Measurements from ENCODE around the gene SERBP1.
A peak's percentile ranks its signal among the peaks of the same experiment; 100 is the strongest.

The SERBP1 gene

GRCh38 chr1:67407498-67407897 lies 22.7 kb downstream of the SERBP1 start:
- no peak for DNase-seq (ENCODE audit: low read depth in 2 of 2)

DNA sequence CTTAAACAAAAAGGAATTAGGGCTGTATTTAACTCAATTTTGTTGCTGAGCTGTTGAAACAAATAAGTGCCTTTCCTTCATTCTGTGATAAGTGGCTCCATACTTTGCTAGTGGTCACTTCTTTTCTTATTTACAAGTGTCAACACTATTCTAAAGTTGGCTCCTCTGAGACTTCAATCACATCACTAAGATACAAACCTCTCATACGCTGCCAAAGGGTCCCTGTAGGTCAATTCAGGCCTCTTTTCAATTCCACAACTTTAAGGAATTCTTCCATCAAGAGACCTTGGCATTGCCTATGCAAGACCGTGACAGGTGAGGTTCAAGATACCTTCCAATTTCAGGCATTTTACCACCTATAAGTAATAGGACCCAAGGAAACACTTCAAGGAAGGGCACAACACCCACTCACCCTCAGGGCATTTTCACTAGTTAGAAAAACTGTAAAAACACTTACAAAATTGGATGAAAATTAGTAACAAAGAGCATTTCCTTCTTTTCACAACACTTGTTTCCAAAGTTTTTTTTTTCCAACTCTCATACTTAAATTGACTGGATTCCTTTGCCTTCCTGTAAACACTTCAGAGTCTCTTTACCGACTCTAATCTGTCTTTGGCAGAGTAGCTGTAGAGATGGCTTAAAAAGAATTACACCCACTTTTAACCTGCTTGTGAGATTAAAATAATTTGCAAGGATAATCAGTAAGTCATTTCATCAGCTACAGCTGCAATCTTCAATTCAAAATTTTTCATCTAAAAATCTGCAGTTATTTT lies 24.5 kb downstream of the SERBP1 start:
- no peak for DNase-seq (ENCODE audit: low read depth in 2 of 2)

GRCh38 chr1:67404212-67404620 lies 26.0 kb downstream of the SERBP1 start:
- DNase-seq (ENCODE audit: low read depth in 2 of 2): no peak

DNA sequence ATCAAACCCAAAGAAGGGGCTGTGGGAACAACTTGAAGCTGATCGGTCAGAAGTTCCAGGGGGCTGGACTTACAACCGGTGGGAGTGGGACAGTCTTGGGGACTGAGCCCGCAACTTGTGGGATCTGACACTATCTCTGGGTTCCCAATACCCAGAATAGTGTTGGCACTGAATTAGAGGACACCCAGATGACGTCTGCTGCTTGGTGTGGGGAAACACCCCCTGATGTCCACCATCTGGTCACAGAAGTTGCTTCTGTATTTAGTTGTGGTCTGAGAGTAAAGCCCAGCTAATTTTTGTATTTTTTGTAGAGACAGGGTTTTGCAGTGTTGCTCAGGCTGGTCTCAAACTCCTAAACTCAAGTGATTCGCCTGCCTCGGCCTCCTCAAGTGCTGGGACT lies 28.8 kb downstream of the SERBP1 start:
- DNase-seq (ENCODE audit: low read depth in 2 of 2): no peak

- DNase-seq (ENCODE audit: low read depth in 2 of 2): peak; percentile 62 to 76
Observed at GRCh38 chr1:67400029-67400786, 30.0 kb downstream of the SERBP1 start.

DNA sequence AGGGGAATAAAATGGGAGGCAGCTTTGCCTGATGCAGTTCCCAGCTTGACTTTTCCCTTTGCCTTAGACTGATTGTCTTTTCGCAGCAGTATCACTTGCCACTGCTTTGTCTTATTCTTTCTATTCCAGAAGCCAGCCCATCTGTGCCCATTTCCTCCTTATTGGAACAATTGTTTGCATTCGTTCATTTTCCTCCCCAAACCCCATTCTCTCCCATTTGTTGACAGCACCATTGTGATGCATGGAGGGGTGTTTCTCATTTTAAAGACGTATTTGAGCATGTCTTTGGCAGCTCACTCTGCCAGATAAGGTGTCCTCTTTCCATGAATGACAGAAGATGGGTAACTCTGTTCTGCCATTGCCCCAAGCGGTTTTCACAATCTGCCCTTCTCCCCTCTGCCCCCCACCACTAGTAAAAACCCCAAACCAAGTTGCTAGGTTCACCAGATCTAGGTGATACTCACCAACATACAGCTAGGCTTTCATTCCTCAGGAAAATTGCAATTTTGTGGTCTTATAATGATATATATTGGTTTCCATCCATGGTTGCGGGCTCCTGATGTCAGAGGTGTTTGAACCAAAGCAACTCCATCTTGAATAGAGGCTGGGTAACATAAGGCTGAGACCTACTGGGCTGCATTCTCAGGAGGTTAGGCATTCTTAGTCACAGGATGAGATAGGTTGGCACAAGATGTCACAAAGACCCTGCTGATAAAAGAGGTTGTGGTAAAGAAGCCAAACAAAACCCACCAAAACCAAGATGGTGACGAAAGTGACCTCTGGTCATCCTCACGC lies 30.8 kb downstream of the SERBP1 start:
- DNase-seq (ENCODE audit: low read depth in 2 of 2): no peak

- no peak for DNase-seq (ENCODE audit: low read depth in 2 of 2)
Observed at GRCh38 chr1:67394548-67394947, 35.7 kb downstream of the SERBP1 start.

DNA sequence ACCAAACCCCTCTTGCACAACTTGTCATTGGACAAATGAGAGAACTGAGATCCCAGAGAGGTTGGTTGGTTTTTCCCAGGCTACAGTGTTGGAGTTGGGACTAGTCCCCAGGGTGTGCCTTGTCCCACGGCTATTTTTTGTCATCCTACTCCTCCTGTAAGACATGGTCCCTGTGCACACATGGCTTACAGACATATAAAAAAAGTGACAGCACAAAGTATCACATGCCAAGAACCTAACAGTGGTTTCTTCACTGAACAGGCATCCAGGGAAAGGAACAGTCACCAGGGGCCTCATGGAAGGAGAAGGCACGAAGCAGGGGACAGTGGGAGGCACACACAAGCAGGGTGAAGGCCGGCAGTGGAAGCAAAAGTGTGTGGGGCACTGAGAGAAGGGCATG lies 36.5 kb downstream of the SERBP1 start:
- DNase-seq (ENCODE audit: low read depth in 2 of 2): no peak

- DNase-seq (ENCODE audit: low read depth in 2 of 2): no peak
Observed at GRCh38 chr1:67393240-67393639, 37.0 kb downstream of the SERBP1 start.

DNA sequence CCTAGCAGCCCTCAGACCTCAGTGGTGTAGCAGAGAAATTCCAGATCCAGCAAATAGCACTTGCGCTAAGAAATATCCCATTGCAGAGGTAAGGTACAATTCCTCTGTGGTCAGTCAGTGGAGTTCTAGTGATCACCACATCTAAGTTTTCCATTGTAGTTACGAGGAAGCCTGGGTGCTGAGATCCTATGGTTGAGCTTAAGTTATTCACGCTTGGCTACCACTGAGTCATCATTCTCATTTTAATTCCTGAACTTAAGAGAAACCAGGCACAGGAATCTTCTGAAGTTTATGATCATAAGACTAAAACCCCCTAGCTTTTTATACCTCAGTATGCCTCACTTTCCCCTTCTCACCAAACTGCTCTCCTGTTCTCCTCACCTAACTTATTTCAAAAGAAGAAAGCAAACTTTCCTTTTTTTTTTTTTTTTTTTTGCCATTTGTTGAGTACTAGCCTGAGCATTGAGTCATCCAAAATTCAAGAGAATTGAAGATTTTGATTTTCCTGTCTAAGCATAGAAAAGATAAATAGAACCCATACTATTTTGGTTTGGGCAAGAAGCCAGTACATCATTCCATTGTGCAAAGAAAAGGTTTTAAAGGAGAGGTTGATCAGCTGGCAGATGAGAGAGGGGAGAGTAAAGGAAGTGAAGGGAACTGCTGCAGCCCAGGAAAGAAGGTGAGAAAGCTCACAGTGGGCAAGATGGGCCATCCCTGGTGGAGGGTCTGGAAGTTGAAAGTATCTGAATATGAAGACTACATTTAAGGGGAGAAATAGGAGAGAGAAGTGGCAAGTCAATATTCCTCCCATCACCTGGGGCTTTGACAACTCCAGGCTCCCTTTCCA lies 39.9 kb downstream of the SERBP1 start:
- no peak for DNase-seq (ENCODE audit: low read depth in 2 of 2)

DNA sequence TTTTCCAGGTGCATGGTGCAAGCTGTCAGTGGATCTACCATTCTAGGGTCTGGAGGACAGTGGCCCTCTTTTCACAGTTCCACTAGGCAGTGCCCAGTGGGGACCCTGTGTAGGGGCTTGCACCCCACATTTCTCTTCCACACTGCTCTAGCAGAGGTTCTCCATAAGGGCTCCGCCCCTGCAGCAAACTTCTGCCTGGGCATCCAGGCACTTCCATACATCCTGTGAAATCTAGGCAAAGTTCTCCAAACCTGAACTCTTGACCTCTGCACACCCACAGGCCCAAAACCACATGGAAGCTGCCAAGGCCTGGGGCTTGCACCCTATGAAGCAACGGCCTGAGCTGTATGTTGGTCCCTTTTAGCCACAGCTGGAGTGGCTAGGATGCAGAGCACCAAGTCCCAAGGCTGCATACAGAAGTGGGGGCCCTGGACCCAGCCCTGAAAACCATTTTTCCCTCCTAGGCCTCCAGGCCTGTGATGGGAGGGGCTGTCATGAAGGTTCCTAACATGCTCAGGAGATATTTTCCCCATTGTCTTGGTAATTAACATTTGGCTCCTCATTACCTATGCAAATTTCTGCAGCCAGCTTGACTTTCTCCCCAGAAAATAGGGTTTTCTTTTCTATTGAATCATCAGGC lies 46.1 kb downstream of the SERBP1 start:
- no peak for DNase-seq (ENCODE audit: low read depth in 2 of 2)

GRCh38 chr1:67382292-67382691 lies 47.9 kb downstream of the SERBP1 start:
- no peak for DNase-seq (ENCODE audit: low read depth in 2 of 2)

DNA sequence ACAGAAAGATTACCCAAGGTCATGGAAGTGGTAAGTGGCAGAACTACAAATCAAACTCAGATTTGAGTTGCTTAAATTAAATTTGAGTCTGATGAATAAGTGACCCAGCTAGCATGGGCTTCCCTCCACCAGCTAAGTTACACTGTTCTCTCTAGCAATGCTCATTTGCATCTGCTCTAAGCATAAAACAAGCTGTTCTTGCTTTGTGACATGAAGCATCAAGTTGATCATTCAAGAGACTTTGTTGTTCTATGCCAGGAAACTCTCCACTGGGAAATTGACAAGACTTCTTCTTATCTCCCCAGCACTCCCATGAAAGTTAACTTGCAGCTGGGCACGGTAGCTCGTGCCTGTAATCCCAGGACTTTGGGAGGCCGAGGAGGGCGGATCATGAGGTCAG lies 49.0 kb downstream of the SERBP1 start:
- DNase-seq (ENCODE audit: low read depth in 2 of 2): no peak

DNA sequence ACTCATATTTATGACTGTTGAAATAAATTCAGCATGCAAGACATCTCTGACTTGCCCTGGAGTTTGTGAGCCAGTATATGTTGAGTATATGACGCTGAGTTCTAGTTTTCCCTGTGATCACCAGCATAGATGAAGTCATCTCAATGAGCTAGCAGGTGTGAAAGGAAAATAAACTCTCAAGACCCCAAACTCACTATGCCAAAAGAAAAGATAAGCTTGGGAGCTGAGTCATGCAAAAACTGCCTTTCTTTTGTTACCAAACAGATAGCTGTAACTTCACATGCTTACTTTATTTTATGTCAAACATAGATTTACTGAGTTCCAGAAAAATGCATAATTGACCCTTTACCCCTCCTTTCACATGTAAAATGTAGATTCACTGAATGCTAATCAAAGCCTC lies 52.9 kb downstream of the SERBP1 start:
- no peak for DNase-seq (ENCODE audit: low read depth in 2 of 2)

DNA sequence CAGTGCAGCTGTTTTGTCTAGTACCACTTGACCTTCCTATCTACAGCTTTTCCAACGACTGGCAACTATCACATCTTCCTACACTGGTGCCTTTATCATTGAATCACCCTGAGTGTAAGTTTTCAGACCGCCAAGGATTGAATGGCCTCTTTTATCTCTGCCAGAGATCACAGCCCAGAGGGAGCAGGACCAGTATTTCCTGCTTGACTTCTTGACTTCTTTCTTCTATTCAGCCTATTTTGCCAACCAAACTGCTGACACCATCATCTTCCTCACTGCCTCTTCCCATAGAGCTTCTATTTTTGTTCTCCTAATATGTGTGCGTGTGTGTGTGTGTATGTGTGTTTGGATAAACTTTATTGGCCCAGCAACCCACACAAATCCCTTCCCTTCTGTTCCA lies 53.8 kb downstream of the SERBP1 start:
- no peak for DNase-seq (ENCODE audit: low read depth in 2 of 2)

GRCh38 chr1:67372898-67373297 lies 57.3 kb downstream of the SERBP1 start:
- no peak for DNase-seq (ENCODE audit: low read depth in 2 of 2)

DNA sequence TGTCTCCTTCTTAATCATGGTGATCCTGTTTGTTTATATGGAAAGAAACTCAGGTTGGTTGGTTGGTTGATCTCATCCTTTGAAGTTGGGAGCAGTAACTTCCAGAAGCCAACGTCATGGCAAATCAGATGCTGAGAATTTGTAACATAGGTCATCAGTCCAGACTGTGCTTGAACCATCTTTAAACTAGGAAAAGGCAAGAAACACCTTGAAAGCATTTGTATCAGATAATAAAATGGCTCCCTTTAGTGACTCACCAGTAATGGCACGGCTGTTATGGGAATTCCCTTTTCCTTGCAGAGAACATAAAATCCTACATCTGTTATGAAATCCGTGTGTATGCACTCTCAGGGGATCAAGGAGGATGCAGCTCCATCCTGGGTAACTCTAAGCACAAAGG lies 58.1 kb downstream of the SERBP1 start:
- no peak for DNase-seq (ENCODE audit: low read depth in 2 of 2)

- no peak for DNase-seq (ENCODE audit: low read depth in 2 of 2)
Observed at GRCh38 chr1:67371681-67372080, 58.5 kb downstream of the SERBP1 start.

DNA sequence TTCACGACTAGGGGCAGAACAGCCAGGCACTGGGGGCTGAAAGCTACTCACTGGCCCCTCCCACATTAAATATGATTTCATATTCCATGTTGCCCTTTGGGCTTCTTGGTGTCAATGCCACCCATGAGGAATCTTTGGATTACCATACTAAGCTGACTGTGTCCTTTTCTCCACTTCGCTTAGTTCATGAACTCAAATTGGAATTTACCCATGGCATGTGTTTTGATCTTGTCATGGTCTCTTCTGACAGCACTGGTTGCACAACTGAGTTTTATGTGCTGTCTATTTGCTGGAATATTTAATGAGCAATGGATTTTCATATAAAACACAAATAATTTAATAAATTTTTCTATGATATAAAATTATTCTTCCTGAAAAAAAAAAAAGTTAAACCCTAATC lies 59.2 kb downstream of the SERBP1 start:
- DNase-seq (ENCODE audit: low read depth in 2 of 2): no peak

GRCh38 chr1:67368046-67368514 lies 62.1 kb downstream of the SERBP1 start:
- DNase-seq (ENCODE audit: low read depth in 2 of 2): no peak
